Measurements from ENCODE around the gene CHCHD10.
"Not testable (repeated sequence)": the region's sequence is repeated elsewhere in the genome, so short reads cannot be mapped to it uniquely, and the experiment has no call there.

CHCHD10 gene

DNA sequence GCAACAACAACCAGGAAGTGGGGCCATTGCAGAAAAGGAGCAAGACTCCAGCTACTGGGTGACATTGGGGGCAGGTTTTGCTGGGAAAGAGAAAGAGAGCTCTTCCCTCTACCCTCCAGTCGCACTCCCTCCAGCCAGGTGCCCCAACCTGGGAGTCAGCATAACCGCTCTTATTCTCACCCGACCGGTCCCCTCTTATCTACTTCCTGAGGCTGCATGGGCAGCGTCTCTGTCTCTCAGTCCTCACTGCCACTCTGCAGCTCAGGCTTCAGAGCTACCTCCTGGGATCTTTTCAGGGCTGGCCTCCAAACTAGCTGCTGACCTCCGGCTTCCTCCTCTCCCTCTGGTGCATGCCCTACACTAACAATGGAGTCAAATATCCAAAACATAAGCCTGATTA is 22.0 kb downstream of the CHCHD10 start:
- DNase-seq, result no peak

DNA sequence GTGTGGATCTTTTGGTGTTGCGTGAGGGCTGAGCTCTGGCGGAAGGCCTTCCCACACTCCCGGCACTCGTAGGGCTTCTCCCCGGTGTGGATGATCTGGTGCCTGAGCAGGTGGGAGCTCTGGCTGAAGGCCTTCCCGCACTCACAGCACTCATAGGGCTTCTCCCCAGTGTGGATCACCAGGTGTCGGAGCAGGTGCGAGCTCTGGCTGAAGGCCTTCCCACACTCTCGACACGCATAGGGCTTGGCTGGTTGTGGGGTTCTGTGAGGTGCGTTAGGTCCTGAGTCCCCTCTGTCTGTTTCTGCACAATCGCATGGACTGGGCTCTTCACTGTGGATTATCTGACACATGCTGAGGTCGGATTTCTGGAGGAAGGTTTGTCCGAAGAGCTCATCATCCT is 23.3 kb downstream of the CHCHD10 start:
- DNase-seq, result no peak

DNA sequence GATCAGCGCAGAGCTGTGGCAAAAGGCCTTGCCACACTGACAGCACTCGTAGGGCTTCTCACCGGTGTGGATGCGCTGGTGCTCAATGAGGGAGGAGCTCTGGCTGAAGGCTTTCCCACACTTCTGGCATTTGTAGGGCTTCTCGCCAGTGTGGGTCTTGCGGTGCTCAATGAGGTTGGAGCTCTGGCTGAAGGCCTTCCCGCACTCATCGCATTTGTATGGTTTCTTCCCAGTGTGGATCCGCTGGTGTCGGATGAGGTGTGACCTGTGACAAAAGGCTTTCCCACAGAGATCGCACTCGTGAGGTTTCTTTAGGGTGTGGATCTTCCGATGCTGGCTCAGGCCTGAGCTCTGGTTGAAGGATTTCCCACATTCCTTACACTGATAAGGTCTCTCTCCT is 23.8 kb downstream of the CHCHD10 start:
- DNase-seq, result no peak

DNA sequence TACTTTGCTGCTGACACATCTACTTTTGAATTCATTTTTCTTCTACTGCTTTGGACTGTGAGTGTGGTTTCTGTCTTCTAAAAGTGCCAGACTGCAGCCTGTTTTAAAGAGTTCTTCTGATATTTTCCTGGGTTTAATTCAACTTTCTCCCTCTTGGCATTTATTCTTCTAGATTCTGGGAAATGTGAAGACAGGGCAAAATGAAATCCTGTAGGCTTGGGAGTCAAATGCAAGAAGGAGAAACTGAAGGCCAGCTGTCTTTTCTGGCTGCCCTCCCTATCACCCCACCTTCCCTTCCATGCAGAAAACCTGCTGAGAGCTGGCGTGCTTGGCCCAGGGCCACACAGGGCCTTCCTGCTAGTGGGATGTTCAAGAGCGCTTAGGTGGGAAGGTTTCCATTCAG is 24.5 kb downstream of the CHCHD10 start:
- DNase-seq, result no peak

DNA sequence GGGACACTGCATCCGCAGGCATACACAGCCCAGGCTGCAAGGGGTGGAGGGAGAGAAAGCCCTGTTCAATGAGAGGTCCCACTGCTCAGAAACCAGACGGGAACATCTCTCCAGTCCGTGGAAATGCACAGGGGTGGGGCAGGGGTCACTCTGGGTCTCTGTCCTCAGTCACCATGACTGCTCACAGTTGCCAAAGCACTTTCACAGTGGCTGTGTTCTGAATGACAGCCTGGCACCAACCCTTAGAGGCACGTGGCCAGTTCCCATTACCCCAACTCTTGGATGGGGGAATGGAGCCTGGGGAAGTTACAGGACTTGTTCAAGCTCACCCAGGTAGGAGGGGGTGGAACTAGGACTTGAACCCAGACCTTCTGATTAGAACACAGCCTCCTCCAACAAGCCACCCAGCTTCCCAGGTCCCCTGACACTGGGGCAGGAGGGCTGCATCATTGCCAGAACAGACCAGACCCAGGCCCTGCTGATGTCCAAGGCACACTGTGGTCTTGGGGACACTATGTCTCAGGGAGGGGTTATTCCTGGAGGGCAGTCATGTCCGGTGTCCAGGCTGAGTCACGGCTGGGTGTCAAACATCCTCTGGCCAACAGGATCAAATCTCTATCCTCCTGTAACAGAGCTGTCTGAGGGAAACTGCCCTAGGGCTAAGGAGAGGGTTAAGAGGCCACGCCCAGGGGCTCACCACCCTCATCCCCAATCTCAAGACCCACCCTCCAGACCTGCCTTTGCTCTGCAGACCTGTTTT is 25.1 kb downstream of the CHCHD10 start:
- no peak for DNase-seq

DNA sequence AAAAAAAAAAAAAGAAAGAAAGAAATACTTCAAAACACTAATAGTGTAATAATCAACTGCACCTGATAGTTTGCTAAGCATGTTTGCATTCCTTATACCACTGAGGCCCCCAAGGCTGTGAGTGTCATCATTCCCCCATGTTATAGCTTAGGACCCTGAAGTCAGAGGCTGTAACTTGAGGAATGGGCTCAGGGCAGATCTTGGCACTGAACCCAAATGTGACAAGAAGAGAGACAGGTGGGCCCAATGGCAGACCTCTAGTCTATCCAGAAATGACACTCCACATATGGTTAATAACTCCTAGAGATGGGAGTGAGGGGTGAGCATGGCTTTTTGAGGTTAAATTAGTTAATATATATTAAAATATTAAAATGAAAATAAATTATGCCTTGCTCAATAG is 30.1 kb downstream of the CHCHD10 start:
- DNase-seq, result no peak

DNA sequence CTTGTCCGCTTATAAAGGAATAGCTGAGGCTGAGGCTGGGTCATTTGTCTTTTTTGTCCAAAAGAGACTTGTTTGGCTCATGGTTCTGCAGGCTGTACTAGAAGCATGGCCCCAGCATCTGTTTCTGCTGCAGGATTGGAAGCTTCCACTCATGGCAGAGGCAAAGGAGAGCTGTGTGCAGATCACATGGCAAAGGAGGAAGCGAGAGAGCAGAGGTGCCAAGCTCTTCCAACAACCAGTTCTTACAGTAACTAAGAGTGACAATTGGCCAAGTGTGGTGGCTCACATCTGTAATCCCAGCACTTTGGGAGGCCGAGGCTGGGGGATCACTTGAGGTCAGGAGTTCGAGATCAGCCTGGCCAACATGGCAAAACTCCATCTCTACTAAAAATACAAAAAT is 39.7 kb downstream of the CHCHD10 start:
- DNase-seq, result not testable (repeated sequence)

DNA sequence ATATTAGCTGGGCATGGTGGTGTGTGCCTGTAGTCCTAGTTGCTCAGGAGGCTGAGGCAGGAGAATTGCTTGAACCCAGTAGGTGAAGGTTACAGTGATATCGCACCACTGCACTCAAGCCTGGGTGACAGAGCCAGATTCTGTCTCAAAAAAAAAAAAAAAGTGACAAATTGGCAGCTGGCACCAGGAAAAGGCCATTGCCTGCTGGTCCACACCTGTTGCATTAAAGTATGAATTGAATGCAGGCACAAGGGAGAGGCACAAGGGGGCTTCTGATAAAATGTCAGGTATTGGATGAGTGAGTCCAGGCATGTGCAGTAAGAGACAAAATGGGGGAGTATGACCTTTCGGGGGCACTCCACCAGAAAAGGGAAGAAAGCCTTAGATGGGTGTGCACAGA is 45.0 kb downstream of the CHCHD10 start:
- DNase-seq, result no peak

DNA sequence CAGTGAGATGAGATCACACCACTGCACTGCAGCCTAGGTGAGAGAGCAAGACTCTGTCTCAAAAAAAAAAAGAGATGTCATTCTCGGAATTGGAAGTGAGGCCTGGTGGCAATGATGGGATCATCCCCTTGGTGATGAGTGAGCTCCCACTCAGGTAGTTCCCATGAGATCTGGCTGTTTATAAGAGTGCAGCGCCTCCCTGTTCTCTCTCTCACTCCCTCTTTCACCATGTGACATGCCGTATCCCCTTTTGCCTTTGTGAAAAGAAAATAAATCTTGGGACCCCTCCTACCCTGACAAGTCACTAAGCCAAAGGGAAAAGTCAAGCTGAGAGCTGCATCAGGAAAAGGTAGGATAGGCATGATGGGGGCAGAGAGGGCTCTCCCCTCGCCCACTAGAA is 45.6 kb downstream of the CHCHD10 start:
- DNase-seq, result no peak

DNA sequence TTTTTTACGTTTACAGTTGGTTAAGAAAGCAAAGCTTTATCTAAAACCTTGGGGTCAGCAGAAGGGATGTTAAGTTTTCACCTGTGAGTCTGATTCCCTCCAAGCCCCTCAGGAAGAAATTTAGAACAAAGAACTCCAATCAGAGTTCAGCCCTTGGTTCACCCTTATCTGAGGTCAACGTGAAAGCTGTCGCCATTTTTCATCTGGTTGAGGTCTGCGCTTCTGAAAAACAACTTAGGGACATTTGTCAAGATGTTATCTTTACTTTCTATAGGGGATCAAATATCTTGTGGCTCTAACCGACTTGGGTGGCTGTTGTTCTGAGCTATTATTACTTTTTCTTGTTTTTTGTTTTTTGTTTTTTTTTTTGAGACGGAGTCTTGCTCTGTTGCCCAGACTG is 46.9 kb downstream of the CHCHD10 start:
- DNase-seq, result no peak

DNA sequence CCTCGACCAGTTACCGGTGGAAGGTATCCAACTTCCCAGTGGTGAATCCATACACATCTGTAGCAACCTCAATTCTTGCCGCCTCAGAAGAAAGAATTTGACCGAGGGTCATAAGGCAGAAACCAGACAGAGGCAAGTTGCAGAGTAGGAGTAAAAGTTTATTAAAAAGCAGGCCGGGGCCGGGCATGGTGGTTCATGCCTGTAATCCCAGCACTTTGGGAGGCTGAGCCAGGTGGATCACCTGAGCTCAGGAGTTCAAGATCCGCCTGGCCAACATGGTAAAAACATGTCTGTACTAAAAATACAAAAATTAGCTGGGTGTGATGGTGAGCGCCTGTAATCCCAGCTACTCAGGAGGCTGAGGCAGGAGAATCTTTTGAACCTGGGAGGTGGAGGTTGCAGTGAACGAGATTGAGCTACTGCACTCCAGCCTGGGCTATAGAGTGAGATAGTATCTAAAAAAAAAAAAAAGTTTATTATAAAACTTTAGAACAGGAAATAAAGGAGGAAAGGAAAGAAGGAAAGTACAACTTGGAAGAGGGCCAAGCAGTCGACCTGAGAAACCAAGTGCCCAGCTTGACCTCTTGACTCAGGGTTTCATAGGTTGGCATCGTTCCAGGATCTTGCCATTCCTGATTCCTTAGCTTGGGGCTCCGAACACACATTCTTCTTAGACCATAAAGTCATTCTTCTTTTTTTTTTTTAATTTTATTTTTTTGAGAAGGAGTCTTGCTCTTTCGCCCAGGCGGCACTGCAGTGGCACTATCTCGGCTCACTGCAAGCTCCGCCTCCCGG is 49.2 kb downstream of the CHCHD10 start:
- no peak for DNase-seq

DNA sequence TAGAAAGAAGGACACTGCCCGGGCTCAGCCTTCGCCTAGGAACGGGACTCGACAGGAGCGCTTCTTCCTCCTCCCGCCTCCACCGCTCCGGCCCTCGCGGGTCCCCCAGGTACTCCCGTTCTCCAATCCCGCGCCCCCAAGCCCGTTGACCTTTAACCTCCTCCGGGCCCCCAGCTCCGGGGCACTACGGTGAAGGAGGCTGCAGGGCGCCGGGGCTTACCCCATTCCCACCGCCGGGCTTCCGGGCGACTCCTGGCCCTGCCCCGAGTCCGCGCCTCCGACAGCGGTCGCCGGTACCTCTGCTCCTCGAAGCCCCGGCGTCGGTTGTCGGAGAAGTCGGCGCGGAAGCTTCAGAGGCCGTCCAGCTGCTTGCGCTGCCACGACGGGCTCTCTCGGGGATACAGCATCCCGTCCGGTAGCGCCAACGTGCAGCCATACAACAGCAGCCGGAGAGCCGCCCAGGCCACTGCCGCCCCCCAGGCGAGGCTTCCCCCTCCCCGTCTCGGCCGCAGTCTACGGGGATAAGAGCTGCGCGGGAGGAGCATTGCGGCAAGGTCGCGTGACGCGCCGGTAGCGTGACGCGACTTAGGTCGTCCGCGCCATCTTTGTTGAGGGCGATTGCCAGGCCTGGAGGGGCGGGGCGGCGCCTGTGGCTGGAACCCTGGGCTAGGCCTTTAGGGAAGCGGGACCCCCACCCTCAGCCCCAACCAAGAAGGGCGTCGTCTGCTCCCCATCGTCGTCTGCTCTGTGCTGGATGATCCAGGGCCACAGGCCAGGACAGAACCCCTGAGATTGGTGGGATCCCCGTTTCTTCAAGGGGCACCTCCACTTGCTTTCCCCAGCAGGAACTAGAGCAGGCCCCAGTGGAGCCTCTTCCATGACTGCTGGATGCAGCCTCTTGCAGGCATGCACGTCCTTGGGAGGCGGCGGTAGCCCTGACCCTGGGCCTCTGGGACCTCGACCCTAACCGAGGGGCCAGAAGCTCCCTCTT is 50.7 kb downstream of the CHCHD10 start:
- peak; percentile 88 for DNase-seq

Data from fibroblast of skin of abdomen (primary cell).